Testis (tissue), 3 donors: Measurements from ENCODE around the gene CAPNS2. TPM values are rescaled to one million over a fixed set of nuclear protein-coding genes. Genes with fewer than 3 reads are reported as not detected.

Experiments used
- DNase-seq: peaks from one replicate; pipeline ENCODE4 v3.0.0-alpha.2; 2019
- H3K27ac ChIP-seq, 2 donors: fragments of 200-600 bp; sonication (generic); one replicate each; pipeline ENCODE4 v1.5.1; 2019
- H3K27me3 ChIP-seq: fragments of 200-600 bp; sonication (generic); one replicate; pipeline ENCODE4 v1.5.1; 2019
- H3K36me3 ChIP-seq: fragments of 200-600 bp; sonication (generic); one replicate; pipeline ENCODE4 v1.5.1; 2017; ENCODE audit warnings: low read depth; ENCODE audit errors: missing control alignments
- H3K4me1 ChIP-seq: fragments of 200-600 bp; sonication (generic); one replicate; pipeline ENCODE4 v1.5.1; 2019
- H3K4me3 ChIP-seq, 2 donors: fragments of 200-600 bp; sonication (generic); one replicate each; pipeline ENCODE4 v1.5.1; 2017 to 2019
- H3K9me3 ChIP-seq: fragments of 200-600 bp; sonication (generic); one replicate; pipeline ENCODE4 v1.5.1; 2017
- POLR2A ChIP-seq: fragments of 450-650 bp; IDR thresholded peaks from one replicate; pipeline ENCODE4 v1.6.1; 2017; ENCODE audit warnings: antibody characterized with exemption, mild to moderate bottlenecking, moderate library complexity
- WGBS, 2 donors: methylation state at CpG; one replicate each; pipeline ENCODE4 v1.1.5; 2018; 5-methylcytosine and 5-hydroxymethylcytosine counted together
- intact Hi-C: fragments of 100-400 bp; cut with DNase I; formaldehyde crosslinking; loops from one replicate; pipeline ENCODE4 v1.15.1; 2023; ENCODE audit warnings: low total_unique reads
- polyA plus RNA-seq: library from polyadenylated mRNA; stranded (reverse); fragments of 350-450 nt; fragmentation: Illumina TruSeq; extraction: RNeasy Lipid Tissue Mini Kit (QIAGEN cat#74804); gene quantifications from one replicate; pipeline ENCODE4 v1.2.3, GENCODE V29; 2014; ENCODE audit warnings: low read depth, low replicate concordance; ENCODE audit not compliant: insufficient read depth
- total RNA-seq, 2 donors: library from RNA; depleted of rRNA; stranded (reverse); fragments of >200 nt; gene quantifications; one replicate each; pipeline ENCODE4 v1.2.3, GENCODE V29; 2016
- TF ChIP-seq, protein P1 (sequence below), 3 experiments: fragments of 450-650 bp in 2 of 3; fragments of 200-600 bp in 1 of 3; sonication (generic) in 1 of 3; IDR thresholded peaks; one replicate each; pipeline ENCODE4 v1.5.1; 2016 to 2019; ENCODE audit warnings: antibody characterized with exemption in 3 of 3, mild to moderate bottlenecking in 2 of 3, moderate library complexity in 1 of 3

The CAPNS2 gene
- total and polyA plus RNA-seq, 3 donors from 2014 or later, result 0.74 to 1.0 TPM; not detected in 1

DNA sequence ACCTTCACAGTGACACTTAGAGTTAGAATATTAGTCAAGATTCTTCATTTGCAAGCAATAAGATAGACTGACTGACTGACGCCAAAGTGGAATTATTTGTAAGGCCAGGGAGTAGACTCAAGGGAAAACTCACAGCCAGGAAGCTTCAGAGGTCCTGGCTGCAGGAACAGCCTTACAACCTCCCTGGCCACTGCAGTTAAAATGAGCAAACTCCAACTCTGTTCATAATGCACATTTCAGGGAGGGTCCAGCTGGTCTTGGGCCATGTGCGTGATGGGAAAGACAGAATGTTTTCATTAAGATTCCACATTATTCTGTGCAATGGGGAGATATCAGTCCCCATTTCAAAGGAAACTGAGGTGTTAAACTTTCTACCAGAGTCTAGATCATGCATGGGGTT, 9.9 kb downstream of the CAPNS2 start:
- WGBS, 2 donors, result 68 to 89% methylated on average over 2 of the region's 2 CpGs
- Histone ChIP-seq H3K9me3 (no peaks in the 10 kb centered on the region), H3K4me1 (no peaks in the 10 kb centered on the region), H3K27me3 (no peaks in the 10 kb centered on the region), H3K36me3 (no peaks in the 10 kb centered on the region), H3K27ac (no peak overlapping the region), H3K4me3 (no peak overlapping the region)
- DNase-seq, result peak; percentile 16
- intact Hi-C loops, result no loop called here
- TF ChIP-seq, protein P1, sequence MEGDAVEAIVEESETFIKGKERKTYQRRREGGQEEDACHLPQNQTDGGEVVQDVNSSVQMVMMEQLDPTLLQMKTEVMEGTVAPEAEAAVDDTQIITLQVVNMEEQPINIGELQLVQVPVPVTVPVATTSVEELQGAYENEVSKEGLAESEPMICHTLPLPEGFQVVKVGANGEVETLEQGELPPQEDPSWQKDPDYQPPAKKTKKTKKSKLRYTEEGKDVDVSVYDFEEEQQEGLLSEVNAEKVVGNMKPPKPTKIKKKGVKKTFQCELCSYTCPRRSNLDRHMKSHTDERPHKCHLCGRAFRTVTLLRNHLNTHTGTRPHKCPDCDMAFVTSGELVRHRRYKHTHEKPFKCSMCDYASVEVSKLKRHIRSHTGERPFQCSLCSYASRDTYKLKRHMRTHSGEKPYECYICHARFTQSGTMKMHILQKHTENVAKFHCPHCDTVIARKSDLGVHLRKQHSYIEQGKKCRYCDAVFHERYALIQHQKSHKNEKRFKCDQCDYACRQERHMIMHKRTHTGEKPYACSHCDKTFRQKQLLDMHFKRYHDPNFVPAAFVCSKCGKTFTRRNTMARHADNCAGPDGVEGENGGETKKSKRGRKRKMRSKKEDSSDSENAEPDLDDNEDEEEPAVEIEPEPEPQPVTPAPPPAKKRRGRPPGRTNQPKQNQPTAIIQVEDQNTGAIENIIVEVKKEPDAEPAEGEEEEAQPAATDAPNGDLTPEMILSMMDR (IDR thresholded peaks at IDR 0.05), result no peak
- no peak for TF ChIP-seq POLR2A

DNA sequence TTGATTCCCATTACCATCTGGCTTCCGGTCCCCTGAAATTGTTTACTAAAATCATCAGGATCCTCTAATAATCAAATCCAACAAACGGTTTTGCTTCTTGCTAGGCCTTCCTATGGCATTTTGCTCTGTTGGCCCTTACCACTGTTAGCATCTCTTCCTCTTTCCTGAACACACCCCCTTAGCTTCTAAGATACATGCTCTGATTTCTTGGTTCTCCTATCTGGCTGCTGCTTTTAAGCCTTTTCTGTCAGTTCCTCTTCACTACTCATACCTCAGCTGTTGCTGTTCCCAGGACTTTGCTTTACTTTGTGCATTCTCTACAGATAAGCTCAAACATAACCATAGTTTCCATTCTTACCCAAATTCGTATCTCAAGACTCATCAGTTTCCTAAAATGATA, 11.4 kb downstream of the CAPNS2 start:
- Histone ChIP-seq H3K27me3 (no peaks in the 10 kb centered on the region), H3K4me3 (no peak overlapping the region), H3K27ac (no peak overlapping the region), H3K36me3 (no peaks in the 10 kb centered on the region), H3K4me1 (no peaks in the 10 kb centered on the region), H3K9me3 (no peaks in the 10 kb centered on the region)
- DNase-seq, result no peak
- intact Hi-C loops, result no loop called here
- TF ChIP-seq, protein P1 (IDR thresholded peaks at IDR 0.05), result no peak
- TF ChIP-seq POLR2A, result no peak
- WGBS, 2 donors, result 86 to 90% methylated on average over 3 of the region's 3 CpGs

DNA sequence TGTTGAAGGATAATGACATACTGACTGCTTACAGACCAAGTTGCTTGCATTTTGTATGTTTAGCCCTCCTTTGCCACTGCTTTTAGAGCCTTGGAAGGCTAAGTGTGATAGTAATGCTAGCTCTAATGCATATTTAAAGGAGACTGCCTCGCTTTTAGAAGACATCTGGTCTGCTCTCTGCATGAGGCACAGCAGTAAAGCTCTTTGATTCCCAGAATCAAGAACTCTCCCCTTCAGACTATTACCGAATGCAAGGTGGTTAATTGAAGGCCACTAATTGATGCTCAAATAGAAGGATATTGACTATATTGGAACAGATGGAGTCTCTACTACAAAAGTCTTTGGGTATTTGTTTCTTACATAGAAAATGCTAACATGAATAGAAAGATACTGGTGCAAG, 19.1 kb downstream of the CAPNS2 start:
- H3K27ac ChIP-seq, result no peak overlapping the region
- H3K27me3 ChIP-seq, result no peaks in the 10 kb centered on the region
- WGBS, 2 donors, result 52 to 61% methylated on average over 2 of the region's 2 CpGs
- intact Hi-C loops, result no loop called here
- H3K4me1 ChIP-seq, result no peaks in the 10 kb centered on the region
- no peak for DNase-seq
- H3K4me3 ChIP-seq, result no peak overlapping the region
- H3K9me3 ChIP-seq, result no peaks in the 10 kb centered on the region
- no peaks in the 10 kb centered on the region for H3K36me3 ChIP-seq
- TF ChIP-seq, protein P1 (IDR thresholded peaks at IDR 0.05), result no peak
- TF ChIP-seq POLR2A, result no peak

DNA sequence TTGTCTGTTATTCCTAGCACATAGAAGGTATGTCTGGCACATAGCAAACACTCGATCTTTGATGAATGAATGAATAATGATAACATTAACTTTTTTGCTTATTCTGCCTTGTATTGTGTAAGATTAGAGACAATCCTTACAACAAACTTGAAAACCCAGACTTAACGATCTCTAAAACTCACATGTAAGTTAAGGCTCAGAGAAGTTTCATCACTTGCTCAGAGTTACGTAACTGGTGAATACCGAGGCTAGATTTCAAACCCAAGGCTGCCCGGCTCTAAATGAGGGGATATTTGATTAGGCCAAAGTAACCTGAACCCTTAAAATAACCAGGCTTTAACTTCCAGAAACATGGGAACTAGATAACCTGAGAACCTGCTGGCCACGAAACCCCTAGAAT, 22.3 kb downstream of the CAPNS2 start:
- H3K4me1 ChIP-seq, result no peaks in the 10 kb centered on the region
- no peak for DNase-seq

DNA sequence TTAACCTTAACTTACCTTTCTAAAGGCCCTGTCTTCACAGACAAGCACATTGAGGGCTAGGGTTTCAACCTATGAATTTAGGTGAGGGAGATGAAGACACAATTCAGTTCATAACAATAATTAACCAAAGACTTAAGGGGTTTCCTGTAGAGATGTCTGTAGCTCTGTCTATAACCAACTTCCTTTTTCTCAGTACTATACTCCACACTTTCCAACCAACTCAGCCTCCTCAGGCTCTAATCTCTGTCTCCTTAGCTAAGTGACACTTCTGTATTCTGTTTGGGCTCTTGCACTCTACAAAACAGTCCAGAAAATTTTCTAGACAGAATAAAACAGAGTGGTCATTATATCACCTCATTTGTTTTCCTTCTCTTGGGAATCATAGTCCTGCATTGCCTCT, 25.8 kb downstream of the CAPNS2 start:
- Histone ChIP-seq H3K36me3 (no peaks in the 10 kb centered on the region), H3K27ac (no peak overlapping the region), H3K4me1 (no peaks in the 10 kb centered on the region), H3K27me3 (no peaks in the 10 kb centered on the region), H3K4me3 (no peak overlapping the region), H3K9me3 (no peaks in the 10 kb centered on the region)
- intact Hi-C loops, result no loop called here
- no peak for DNase-seq
- TF ChIP-seq, protein P1 (IDR thresholded peaks at IDR 0.05), result no peak
- TF ChIP-seq POLR2A, result no peak

More for the DNA sequence above, 22.3 kb downstream of the CAPNS2 start:
- Histone ChIP-seq H3K27ac (no peak overlapping the region), H3K36me3 (no peaks in the 10 kb centered on the region), H3K4me3 (no peak overlapping the region), H3K27me3 (no peaks in the 10 kb centered on the region), H3K9me3 (no peaks in the 10 kb centered on the region)
- WGBS, 2 donors, result 86% methylated on average over 6 of the region's 6 CpGs
- TF ChIP-seq, protein P1 (IDR thresholded peaks at IDR 0.05), result no peak
- no peak for TF ChIP-seq POLR2A
- intact Hi-C loops, result no loop called here
